OCI-LY3 (cell line): ENCODE data around the gene GDI1.

ENCODE experiments used
- EZH2phosphoT487 ChIP-seq: fragments of 200-600 bp; shearing (Covaris generic); IDR thresholded peaks from 2 replicates; pipeline ENCODE4 v1.6.1; 2018; ENCODE audit warnings: antibody characterized with exemption, mixed run types, low read depth
- TF ChIP-seq, protein P1 (sequence below): fragments of 200-600, 300-600 bp; sonication (generic); IDR thresholded peaks from 2 replicates; pipeline ENCODE4 v1.5.1; 2014; ENCODE audit warnings: antibody characterized with exemption, low read length, low read depth

GRCh38 chrX:154402622-154403127 lies 34.3 kb upstream of the GDI1 start:
- TF ChIP-seq, protein P1, sequence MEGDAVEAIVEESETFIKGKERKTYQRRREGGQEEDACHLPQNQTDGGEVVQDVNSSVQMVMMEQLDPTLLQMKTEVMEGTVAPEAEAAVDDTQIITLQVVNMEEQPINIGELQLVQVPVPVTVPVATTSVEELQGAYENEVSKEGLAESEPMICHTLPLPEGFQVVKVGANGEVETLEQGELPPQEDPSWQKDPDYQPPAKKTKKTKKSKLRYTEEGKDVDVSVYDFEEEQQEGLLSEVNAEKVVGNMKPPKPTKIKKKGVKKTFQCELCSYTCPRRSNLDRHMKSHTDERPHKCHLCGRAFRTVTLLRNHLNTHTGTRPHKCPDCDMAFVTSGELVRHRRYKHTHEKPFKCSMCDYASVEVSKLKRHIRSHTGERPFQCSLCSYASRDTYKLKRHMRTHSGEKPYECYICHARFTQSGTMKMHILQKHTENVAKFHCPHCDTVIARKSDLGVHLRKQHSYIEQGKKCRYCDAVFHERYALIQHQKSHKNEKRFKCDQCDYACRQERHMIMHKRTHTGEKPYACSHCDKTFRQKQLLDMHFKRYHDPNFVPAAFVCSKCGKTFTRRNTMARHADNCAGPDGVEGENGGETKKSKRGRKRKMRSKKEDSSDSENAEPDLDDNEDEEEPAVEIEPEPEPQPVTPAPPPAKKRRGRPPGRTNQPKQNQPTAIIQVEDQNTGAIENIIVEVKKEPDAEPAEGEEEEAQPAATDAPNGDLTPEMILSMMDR: no peak
- TF ChIP-seq EZH2phosphoT487: no peak
